Gastrocnemius medialis (tissue), 4 donors: ENCODE measurements around the gene SLC10A4.

Source experiments
- CTCF ChIP-seq, 5 experiments: fragments of 450-650 bp in 3 of 5; fragments of 200-600 bp in 2 of 5; sonication (generic) in 2 of 5; IDR thresholded peaks in 4 of 5; conservative IDR thresholded peaks in 1 of 5; 1 replicate in 4 of 5; 2 replicates in 1 of 5; pipeline ENCODE4 v1.5.1; 2016 to 2019; ENCODE audit warnings: antibody characterized with exemption in 5 of 5, mild to moderate bottlenecking in 3 of 5, moderate library complexity in 3 of 5
- POLR2A ChIP-seq, 2 donors: fragments of 450-650 bp; IDR thresholded peaks; one replicate each; pipeline ENCODE4 v1.6.1; 2017; ENCODE audit warnings: antibody characterized with exemption in 2 of 2, mild to moderate bottlenecking in 2 of 2, moderate library complexity in 2 of 2

GRCh38 chr4:48454591-48454990 lies 28.6 kb upstream of the SLC10A4 start:
- TF ChIP-seq CTCF (IDR thresholded peaks at IDR 0.05 in 4 of 5, conservative IDR thresholded peaks at IDR 0.05 in 1 of 5) (no peak), POLR2A (IDR thresholded peaks at IDR 0.05) (no peak)
